GM19372 (cell line): ENCODE measurements around the gene VWA1.
"Not testable (repeated sequence)": the region's sequence is repeated elsewhere in the genome, so short reads cannot be mapped to it uniquely, and the experiment has no call there.

Source experiments
- ATAC-seq: cut with Tn5 transposase; IDR thresholded peaks from one replicate; pipeline ENCODE4 v1.9.1; 2021; ENCODE audit warnings: mild to moderate bottlenecking, low read depth, moderate library complexity; ENCODE audit not compliant: unreplicated experiment

VWA1 gene

DNA sequence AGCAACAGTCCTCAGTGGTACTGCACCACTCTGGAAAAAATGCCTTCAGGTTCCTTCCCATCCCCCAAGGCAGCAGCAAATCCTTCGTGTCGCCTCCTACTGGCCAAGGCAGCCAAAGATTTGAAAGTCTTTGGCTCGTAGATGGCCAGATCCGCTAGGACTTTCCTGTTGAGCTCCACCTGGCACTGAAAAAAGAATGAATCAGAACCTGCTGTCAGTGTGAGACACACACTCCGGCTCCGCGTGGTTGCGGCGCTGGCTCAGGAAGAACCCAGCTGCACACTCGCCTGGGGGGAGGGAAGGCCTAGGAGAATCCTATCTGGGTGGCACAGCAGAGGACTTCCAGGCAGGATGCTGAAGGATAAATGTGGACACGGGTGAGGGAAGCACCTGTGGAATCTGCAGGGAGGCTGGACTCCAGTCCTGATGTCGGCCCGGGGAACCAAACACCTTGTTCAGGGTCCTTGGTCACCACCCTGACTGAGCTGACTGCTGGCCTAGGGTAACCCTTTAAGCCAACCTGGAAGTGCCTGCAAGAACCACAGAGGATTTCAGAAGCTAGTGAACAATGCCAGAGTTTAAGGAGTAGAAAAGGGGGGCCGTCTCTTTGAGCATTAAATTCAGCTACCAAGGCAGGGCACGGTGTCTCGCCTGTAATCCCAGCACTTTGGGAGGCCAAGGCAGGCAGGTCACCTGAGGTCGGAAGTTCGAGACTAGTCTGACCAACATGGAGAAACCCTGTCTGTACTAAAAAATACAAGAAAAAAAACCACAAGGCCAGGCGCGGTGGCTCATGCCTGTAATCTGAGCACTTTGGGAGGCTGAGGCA, 33.2 kb upstream of the VWA1 start:
- ATAC-seq, result no peak

DNA sequence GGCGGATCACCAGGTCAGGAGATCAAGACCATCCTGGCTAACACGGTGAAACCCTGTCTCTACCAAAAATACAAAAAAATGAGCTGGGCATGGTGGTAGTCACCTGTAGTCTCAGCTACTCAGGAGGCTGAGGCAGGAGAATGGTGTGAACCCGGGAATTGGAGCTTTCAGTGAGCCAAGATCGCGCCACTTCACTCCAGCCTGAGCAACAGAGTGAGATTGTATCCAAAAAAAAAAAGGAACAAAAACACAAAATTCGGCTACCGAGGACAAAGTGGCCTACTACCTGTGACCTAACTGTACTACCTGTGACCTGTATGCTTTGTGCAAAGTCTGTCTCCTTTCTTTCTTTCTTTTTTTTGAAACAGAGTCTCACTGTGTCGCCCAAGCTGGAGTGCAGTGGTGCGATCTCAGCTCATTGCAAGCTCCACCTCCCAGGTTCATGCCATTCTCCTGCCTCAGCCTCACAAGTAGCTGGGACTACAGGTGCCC, 32.5 kb upstream of the VWA1 start:
- not testable (repeated sequence) for ATAC-seq

DNA sequence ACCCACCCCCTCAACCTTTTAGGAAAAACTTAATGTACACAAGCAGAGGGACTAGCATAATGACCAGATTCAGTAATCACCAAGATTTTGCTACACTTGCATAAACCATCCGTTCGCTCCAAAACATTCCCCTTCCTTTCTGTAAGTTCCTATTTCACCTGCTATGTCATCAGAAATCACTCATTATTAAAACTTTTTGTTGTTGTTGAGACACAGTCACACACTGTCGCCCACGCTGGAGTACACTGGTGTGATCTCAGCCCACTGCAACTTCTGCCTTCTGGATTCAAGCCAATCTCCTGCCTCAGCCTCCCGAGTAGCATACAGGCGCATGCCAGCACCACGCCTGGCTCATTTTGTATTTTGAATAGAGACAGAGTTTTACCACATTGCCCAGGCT, 31.8 kb upstream of the VWA1 start:
- ATAC-seq, result no peak

DNA sequence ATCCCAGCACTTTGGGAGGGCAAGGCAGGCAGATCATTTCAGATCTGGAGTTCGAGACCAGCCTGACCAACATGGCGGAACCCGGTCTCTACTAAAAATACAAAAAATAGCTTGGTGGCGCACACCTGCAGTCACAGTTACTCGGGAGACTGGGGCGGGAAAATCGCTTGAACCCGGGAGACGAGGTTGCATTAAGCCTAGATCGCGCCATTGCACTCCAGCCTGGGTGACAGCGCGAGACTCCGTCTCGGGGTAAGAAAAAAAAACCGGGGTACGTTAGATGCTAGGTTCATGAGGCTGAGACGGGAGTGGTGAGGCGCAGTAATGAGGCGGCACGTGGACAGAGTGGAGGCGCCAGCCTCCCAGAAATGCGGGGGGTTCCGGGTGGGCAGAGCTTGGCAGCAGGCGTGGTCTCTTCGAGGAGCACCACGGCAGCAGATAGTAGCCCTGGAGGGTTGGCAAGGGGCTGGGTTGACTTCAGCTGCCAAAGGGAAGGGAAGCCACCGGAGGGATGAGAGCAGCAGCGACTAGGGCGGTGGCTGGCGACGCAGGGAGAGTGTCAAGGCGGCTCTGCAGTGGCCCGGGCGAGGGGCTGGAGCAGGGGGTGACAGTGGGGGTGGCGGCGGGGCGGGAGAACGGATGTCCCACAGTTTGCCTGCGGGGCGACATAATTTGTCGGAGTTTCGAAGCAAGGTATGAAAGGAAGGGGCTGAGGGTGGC, 29.2 kb upstream of the VWA1 start:
- no peak for ATAC-seq

DNA sequence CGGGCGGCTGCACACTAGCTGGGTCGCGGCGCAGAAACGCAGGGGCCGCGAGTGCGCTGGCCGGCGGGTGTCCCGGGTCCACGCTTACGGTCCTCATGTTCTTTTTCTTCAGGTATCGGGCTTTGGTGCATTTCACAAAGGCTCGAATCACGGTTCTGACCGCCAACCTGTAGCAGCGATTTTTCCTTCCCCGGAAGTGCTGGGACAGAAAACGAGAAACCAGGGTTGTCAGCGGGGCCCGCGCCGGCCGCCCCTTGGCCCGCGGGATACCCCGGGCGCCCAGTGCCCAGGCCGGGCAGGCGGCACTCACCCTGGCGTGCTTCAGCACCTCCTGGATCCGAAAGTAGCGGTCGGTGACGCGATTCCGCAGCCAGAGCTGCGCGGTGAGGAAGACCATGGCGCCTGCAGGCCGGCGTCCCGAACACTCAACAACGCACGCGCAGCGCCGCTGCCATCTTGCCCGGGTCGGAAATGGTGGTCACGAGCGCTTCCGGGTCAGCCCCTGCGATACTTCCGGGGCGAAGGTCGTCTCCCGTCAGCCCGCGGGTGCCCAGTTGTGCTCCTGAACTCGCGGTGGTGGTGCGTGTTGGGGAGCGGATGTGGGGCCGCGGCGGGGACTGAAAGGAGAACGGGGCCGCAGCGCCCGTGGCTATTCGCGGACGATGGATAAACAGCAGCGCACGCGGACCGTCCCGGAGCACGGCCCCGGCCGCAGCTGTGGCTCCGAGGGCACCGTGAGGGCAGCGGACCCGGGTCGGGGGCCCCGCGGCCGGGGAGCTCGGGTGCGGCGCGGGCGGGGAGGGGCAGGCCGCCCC, 28.5 kb upstream of the VWA1 start, which contains the start of gene MRPL20:
TSS of gene MRPL20 (minus strand) at position 473 of the 815 bp plus-strand sequence. CDS start at position 397, 76 bp downstream.
- peak; percentile 89 for ATAC-seq

DNA sequence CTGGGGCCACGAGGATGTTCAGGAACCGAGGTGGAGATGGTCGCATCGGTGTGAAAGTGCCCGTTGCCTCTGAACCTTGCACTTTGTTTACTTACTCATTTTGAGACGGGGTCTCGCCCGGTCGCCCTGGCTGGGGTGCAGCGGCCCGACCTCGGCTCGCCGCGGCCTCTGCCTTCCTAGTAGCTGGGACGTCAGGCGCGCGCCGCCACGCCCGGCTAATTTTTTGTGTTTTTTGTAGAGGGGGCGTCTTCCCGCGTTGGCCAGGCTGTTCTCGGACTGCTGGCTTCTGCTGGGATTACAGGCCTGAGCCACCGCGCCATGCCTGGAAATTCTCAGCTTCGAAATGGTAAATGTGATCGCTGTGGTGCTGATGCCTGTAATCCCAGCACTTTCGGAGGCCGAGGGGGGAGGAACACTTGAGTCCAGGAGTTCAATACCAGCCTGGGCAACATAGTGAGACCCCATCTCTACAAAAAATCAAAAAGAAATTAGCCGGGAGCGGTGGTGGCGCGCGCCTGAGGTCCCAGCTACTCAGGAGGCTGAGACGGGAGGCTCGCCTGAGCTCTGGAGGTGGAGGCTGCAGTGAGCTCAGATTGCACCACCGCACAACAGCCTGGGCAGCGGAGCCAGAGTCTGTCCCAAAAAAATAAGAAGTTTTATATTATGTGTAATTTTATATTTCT, 27.7 kb upstream of the VWA1 start:
- ATAC-seq, result peak; percentile 16

DNA sequence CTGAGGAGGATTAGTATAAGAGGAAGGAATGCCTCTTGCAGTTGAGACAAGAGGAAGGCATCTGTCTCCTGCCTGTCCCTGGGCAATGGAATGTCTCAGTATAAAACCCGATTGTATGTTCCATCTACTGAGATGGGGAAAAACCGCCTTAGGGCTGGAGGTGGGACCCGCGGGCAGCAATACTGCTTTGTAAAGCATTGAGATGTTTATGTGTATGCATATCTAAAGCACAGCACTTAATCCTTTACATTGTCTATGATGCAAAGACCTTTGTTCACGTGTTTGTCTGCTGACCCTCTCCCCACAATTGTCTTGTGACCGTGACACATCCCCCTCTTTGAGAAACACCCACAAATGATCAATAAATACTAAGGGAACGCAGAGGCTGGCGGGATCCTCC, 25.3 kb upstream of the VWA1 start:
- not testable (repeated sequence) for ATAC-seq

DNA sequence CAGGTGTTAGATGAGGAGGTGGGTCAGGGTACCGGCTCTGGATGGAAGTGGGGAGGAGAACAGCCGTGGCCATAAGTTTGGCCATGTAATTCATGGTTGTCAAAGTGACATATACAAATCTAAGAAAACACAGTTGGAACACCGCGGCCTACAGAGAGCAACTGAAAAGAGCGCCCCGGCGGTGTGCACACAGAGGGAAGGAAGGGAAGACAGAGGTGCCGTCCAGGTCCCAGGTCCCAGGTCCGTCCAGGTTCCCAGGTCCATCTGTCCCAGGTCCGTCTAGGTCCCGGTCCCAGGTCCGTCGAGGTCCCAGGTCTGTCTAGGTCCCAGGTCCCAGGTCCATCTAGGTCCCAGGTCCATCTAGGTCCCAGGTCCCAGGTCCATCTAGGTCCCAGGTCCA, 23.9 kb upstream of the VWA1 start:
- ATAC-seq, result no peak

DNA sequence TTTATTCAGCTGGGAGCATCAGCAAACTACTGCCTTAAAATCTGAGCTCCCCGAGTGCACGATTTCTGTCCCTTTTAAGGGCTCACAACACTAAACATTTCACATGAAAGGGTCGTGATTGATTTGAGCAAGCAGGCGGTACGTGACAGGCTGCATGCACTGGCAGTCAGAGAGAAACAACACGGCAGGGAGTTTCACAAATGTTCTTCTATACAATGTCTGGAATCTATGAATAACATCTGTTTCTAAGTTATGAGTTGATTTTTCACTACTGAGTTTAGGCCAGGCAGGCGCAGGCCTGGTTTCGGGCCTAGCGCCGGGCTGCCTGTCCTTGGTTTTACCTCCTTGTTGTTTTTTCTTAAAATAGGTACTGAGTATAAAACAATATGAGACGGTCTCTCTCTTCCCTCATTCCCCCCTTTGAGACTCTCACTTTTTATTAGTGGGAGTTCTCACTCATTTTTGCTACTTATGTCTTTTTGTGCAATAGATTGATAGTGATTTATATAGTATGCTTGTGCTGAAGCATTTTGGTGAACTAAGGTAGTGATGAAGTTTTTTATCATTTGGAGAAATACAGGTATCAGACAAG, 23.1 kb upstream of the VWA1 start:
- not testable (repeated sequence) for ATAC-seq

DNA sequence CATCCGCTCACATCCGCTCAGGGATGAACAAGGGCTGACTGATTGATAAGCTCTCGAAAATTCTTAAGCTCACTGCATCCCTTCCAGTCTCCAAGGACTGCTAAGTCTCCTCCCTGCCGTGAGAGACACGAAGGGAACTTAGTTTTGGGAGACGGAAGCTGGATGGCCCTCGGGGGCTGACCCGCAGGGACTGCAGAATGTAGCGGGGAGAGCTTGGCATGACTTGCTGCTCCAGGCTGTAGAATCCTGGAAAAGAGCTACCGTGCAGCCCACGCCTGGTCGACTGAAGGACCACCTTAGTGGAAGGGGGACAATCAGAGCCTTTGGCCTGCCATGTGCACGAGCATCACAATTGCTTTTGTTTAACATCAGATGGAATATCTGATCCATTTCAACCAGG, 19.7 kb upstream of the VWA1 start:
- no peak for ATAC-seq

DNA sequence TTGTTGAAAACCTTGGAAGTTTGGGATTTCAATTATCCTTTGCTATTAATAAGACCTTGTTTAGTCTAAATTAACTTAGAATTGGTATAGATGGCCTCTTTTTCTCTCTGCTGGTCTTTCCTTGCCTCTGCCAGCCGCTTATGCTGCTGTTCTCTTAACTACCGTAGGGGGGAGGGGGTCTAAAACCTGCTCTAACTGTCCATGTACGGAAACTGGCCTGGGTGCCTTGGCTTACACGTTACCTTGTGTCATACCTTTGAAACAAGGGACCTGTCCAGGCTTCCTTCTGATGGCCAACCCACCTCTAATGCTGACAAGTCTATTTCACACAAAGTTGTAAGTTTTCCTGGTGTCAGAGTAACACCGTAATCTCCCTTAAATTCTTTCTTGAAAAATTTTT, 18.1 kb upstream of the VWA1 start:
- not testable (repeated sequence) for ATAC-seq

DNA sequence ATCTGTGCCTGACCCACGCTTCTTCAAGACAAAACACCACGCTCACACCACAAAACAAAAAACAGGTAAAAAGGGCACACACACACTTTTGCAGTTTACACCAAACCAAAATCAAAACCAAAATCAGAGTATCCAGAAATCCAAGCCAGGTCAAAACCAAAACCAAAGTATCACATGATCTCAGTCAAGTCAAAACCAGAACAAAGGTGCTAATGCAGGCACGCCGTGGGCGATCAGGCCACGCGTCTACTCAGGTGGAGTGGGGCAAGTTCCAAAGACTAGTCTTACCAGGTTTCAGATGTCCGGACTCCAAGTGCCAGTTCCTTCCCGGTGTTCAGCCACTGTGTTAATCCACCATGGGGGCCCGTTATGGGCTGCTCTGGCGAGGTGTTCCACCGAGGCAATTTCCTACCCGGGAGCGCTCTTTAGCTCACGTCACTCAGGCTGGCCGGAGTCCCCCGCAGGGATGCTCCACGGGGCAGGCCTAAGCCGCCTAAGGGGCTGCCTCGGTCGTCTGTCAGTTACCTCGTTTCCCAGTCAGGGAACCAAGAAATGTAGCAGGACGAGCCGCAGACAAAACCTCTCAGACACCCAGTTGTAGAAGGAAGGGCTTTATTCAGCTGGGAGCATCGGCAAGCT, 17.5 kb upstream of the VWA1 start:
- ATAC-seq, result not testable (repeated sequence)

DNA sequence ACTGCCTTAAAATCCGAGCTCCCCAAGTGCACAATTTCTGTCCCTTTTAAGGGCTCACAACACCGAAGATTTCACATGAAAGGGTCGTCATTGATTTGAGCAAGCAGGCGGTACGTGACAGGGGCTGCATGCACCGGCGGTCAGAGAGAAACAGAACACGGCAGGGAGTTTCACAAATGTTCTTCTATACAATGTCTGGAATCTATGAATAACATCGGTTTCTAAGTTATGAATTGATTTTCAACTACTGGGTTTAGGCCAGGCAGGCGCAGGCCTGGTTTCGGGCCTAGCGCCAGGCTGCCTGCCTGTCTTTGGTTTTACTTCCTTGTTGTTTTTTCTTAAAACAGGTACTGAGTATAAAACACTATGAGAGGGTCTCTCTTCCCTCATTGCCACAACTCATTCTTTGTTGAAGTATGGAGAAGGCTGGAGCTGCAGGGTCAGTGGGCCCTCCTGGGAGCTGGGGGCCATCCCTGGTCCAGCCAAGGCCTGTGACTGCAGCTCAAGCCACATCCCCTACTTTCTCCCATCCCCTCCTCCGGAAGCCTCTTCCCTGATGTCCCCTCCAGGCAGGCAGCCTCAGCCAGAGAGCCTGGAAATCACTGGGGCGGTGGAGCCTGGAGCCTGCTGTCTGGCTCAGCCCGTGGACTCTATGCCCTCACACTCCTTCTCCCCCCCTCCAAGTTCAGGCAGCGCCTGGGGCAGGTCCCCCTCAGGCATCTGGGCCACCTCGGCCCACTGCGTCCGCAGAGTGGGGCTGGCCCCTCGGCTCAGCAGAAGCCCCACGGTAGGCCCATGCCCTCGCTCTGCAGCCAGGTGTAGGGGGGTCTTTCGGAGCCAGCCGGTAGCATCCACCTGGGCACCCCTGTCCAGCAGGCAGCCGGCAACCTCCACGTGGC, 16.8 kb upstream of the VWA1 start:
- no peak for ATAC-seq

DNA sequence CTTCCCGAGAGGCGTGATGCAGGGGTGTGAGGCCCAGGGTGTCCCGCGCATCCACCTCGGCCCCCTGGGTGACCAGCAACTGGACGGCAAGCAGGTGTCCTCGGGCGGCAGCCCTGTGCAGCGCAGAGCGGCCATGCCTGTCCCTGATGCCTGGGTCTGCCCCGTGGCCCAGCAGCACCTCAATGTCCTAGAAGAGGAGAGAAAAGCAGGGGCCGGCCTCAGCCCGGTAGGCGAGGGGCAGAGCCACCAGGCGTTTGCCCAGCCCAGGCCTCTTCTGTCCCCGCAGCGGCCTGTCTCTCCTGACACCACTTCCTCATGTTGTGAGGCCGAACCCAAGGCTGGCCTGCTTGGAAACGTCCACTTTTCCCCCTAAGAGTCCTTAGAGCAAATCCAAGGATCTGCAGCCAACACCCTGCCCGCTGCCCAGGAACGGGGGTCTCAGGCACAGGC, 16.1 kb upstream of the VWA1 start:
- ATAC-seq, result no peak

DNA sequence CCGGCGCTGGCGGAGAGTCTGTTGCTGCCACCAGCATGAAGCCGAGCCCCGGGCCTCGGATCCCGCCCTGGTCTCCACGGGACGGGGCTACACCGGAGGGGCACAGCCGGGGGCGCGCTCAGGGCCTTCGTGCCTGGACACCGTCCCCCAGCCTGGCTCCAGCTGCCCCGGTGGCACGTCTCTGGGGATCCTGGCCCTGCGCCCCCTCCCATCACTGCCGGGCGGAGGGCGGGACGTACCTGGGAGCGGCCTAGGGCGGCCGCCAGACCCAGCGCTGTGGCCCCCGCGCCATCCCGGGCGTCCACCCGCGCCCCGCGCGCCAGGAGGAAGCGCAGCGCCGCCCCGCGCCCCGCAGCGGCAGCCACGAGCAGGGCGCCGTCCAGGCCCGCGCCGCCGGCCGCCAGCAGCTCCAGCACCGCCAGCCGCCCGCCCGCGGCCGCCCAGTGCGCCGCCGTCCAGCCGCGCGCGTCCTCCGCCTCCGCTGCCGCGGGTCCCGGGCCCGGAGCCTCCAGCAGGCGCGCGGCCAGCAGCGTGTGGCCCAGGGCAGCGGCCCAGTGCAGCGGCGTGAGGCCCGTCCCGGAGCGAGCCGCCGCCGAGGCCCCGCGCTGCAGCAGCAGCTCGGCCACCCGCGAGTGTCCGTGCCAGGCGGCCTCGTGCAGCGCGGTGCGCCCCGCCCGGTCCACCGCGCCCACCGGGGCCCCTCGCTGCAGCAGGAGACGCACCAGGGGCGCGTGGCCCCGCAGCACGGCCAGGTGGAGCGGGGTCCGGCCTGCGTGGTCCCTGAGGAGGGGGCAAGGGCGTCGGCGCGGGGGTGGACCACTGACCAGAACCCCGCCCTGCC, 15.5 kb upstream of the VWA1 start:
- no peak for ATAC-seq

DNA sequence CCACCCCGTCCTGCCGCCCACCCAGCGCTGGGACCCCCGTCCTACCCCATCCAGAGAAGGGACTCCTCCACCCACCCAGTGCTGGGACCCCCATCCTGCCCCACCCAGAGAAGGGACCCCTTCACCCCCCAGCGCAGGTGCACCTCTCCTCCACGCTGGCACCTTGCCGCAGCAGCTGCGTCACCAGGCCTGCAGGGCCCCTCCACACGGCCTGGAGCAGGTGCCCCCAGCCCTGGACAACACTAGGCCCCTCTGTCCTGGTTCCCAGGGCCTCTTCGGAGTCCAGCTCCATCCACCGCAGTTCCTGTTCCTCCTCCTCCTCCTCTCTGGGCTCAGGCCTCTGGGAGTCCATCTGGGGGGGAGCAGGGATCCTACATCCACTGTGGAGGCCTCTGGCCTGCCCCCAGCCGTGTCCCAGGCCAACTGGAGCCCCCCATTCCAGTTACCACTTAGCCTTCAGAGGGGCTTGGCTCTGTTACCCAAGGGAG, 14.8 kb upstream of the VWA1 start:
- ATAC-seq, result no peak
